GM21381 (cell line): ENCODE data around the gene EPHX1.
"Not testable (repeated sequence)": the region's sequence is repeated elsewhere in the genome, so short reads cannot be mapped to it uniquely, and the experiment has no call there.

Experiments used
- ATAC-seq: cut with Tn5 transposase; IDR thresholded peaks from one replicate; pipeline ENCODE4 v1.9.1; 2021; ENCODE audit warnings: mild to moderate bottlenecking, moderate library complexity; ENCODE audit not compliant: unreplicated experiment

EPHX1 gene

GRCh38 chr1:225880222-225880588 lies 70.3 kb downstream of the EPHX1 start:
- ATAC-seq: no peak

GRCh38 chr1:225880636-225881035 lies 70.7 kb downstream of the EPHX1 start:
- ATAC-seq: no peak

DNA sequence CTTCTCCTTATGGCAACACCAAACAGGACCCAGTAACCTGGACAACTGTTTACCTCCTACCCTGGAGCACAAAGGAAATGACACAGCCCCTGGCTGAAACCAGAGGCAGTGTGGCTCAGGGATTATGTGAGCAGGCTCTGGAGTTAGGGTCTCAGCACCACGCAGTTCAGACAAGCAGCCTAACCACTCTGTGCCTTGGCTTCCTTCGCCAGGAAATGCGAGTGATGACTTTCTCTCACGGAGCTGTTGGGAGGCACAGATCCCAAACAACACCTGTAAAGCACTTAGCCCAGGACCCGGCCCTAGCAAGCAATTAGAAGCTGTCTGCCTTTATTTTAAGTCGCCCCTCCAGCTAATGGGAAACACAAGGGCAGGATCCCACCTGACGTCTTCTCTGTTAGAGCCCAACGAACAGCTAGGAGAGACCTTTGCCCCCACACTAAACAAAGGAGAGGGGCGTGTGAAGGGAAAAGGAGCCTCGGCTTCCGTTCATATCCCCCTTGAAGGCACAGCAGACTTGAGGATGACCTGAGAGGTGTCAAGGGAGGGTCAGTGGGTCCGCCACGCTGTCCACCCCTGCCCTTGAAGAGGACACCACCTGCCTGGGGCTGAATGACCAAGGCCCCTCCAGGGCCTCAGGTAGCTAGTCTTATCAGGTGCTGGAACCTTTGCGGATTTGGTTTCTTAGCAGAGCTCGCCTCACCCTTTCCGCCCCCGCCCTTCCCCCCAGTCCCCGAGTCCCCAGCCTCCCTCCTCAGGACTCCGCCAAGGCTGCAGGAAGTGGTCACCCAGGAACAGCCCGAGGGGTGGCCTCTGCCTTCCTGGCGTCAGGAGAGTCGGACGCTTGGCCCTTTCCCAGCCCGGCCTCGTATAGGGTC lies 71.4 kb downstream of the EPHX1 start:
- ATAC-seq: peak; percentile 16

DNA sequence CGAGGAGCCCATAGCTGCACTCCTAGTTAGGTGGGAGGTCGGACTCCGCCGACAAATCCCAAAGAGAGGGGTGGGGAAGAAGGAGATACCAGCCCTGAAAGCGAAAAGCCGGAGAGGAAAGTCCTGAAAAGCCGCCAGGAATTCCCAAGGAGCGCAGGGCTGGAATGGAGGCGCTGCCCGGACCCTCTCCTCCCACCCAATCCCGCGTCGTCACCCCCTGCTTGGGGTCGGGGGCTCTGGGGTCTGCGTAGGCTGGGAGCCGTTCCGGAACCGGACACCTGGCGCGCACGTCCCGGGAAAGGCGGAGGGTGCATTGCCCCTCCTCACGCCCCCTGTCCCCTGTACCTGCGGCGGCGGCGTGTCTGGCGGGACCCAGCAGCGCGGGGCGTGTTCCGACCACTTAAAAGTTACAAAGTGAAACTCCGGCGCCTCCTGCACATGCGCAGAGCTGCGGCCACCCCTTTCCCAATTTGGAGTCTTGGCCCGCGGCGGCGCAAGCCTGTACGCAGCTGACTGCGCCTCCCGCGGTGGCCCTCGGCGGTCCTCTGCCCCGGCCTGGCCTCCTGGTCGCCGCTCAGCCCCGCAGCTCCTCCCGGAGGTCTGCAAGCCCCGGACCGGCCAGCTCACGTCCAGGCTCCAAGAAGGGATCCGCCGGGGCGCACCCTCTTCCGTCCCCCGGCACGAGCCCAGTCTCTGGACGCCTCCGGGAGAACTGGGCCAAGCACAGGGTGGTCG lies 72.2 kb downstream of the EPHX1 start, which contains the start of gene TMEM63A:
Gene TMEM63A (minus strand): TSS at position 422 of the 735 bp plus-strand sequence. CDS start 4,800 bp downstream, outside the sequence.
- peak; percentile 74 for ATAC-seq

GRCh38 chr1:225882694-225883615 lies 73.0 kb downstream of the EPHX1 start:
- peak; percentile 12 for ATAC-seq

GRCh38 chr1:225883616-225884265 lies 73.8 kb downstream of the EPHX1 start:
- no peak for ATAC-seq

GRCh38 chr1:225885336-225885735 lies 75.4 kb downstream of the EPHX1 start:
- no peak for ATAC-seq

DNA sequence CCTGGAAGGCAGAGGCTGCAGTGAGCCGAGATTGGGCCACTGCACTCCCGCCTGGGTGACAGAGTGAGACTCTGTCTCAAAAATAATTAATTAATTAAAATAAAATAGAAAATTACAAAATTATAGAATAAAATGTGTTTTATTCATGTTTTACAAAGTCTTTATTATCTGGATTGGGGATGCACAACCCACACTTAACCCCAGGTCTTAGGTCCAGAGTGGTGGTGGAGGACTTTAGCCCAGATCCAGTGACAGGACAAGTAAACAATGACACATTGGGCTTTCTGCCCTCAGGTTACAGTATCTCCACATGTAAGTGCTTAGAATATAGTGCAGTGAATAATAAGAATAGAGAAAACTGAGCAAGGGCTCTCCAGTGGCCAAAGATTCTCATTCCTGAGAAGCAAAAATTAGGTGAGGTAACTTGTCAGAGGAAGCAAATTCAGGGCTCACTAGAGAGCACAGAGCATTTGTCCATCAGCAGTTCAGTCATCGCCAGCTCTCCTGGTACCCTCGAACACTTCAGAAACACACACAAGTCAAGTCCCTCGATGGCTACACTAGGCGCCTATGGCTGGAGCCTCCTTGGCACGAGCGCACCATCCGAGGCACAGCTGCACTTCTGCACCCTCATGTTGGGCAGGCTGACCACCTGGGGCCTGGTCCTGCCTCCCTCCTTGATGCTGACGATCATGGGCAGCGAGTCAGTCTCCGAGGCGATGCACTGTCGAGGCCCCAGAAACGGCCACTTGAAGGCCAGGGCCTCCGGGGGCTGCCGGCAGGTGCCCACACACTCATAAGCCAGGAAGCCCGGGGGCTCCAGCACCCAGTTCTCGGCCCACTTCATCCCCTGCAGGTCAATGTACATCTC lies 76.5 kb downstream of the EPHX1 start:
- ATAC-seq: no peak

DNA sequence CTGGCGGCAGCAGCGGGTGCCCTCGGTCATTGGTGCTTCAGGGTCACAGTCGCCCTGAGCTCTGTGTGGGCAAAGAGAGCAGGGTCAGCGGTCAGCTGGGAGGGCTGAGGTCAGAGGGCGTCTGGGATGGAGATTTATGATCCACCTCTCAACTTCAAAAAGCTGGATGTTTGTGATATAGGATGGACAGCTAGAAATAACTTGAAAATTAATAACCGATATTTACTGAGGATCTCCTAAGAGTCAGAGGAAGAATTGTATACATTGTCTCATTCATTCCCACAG lies 77.0 kb downstream of the EPHX1 start:
- no peak for ATAC-seq

DNA sequence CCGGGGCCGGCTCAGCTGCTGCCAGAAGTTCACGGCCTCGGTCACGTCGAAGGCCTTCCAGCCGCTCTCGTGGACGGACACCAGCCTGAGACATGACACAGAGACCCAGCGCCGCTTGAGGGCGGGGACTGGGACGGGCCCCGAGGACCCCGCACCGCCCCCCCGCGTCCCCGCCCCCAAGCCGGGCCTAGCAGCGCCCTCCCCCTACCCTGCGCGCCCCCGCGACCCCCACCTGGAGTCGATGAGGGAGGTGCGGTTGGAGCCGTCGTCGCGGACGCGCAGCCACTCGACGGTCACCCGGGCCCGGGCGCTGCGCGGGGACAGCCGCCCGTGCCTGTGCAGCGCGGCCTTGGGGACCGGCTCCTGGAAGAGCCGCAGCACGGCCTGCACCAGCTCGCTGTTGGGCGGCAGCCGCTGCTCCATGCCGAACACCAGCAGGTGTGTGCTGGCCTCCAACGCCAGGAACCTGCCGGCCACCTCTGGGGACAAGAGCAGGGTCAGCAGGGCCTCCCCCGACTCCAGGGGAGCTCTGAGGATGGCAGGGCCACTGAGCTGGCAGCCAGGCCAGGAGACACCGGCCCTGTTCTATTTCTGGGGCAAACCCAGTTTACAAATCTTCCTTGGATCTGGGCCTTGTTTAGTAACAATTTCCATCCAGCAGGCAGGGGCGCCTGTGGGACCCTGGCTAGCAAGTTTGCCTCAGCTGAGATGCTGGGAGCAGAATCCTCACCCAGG lies 77.8 kb downstream of the EPHX1 start:
- not testable (repeated sequence) for ATAC-seq

DNA sequence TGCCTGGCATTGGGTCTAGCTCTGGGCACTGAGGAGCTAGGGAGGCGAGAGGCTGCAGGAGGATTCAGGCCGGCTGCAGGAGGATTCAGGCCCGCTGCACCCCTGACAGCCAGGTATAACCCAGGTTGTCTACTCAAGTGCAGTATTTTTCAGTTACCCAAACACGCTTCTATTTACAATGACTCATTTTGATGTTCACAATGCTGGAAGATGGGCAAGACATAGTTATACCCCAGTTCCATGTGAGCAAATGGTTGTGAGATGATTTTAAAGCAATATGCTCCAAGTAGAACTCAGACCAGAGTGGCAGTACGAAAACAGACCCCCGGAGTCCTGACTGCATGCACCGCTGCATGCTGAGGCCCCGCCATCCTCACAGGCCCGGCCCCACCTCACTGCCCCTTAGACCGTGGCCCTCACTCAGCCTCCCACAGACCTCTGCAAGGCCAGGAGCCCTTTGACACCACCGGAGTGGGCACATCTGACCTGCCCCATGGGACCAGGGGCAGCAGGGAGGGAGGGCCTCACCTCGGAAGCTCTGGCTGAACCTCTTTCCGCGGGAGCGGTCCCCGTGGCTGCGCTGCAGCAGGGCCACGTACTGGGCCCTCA lies 78.5 kb downstream of the EPHX1 start:
- no peak for ATAC-seq

DNA sequence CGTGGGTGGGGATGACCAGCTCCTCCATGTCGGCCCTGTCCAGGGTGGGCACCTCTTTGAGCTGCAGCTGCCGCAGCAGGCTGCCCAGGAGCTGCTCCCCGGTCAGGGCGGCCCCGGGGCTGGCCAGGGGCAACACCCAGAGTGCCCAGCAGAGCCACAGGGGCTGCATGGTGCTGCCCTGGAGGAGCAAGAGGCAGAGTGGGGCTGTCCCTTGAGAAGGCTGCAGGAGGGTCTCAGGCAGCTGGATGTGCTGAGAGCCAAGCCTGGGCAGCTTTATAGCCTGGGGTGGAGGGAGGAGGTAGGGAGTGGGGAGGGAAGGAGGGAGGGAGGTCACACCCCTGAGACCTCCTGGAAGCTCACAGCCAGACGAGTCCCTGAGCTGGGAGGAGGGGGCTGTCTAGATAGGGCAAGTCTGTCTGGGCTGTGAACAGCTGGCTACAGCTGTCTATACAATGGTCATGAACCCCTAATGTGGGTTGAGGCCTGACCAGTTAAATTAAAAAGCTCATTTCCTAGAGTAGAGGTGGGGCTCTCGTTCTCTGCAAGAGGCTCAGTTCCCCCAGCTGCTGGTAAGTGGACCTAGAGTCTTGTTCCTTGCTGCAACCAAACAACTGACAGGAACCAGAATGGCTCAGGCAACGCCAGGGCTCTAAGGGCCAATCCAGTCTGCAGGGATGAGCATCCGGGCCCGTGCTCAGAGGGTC lies 79.1 kb downstream of the EPHX1 start, which contains the start of gene LEFTY1:
Gene LEFTY1 (minus strand): TSS at position 249 of the 704 bp plus-strand sequence. CDS start 80 bp downstream, at position 169.
- ATAC-seq: no peak

GRCh38 chr1:225889743-225890142 lies 79.8 kb downstream of the EPHX1 start:
- ATAC-seq: no peak

GRCh38 chr1:225890346-225891228 lies 80.7 kb downstream of the EPHX1 start:
- no peak for ATAC-seq

DNA sequence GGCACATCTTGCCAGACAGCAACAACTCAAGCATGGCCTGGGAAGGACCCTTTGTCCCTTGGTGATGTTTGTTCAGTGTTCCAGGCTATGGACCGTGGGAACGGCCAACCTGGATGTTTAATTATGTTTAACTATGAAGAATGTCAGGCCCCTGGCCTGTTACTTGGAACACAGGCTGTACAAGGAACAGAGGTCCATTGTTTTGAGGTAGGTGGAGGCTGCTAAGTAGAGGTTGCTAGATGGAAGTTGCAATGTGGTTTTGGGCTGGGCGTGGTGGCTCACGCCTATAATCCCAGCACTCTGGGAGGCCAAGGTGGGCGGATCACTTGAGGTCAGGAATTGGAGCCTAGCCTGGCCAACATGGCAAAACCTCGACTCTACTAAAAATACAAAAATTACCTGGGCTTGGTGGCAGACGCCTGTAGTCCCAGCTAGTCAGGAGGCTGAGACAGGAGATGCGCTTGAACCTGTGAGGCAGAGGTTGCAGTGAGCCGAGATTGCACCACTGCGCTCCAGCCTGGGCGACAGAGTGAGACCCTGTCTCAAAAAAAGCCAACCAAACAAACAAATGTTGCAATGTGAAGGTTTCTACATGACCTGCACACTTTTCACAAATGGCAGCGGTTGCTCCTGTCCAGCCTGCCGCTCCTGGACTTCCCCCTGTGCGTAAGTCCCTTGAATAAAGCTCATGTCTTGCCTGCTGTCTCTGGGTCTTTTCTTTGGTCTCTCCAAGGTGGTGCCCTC lies 81.5 kb downstream of the EPHX1 start:
- ATAC-seq: no peak

- ATAC-seq: no peak
Measured at GRCh38 chr1:225892307-225892706, 82.4 kb downstream of the EPHX1 start.
